VCaP (cell line): Measurements from ENCODE around the gene NEUROD2.

ENCODE experiments used
- H3K27ac ChIP-seq: fragments of 450-650 bp; 2 replicates; pipeline ENCODE4 v1.5.1; 2017
- TF ChIP-seq, protein P1 (sequence below): fragments of 450-650 bp; conservative IDR thresholded peaks from 2 replicates; pipeline ENCODE4 v1.5.1; 2017; ENCODE audit warnings: mild to moderate bottlenecking, moderate library complexity

Gene NEUROD2

DNA sequence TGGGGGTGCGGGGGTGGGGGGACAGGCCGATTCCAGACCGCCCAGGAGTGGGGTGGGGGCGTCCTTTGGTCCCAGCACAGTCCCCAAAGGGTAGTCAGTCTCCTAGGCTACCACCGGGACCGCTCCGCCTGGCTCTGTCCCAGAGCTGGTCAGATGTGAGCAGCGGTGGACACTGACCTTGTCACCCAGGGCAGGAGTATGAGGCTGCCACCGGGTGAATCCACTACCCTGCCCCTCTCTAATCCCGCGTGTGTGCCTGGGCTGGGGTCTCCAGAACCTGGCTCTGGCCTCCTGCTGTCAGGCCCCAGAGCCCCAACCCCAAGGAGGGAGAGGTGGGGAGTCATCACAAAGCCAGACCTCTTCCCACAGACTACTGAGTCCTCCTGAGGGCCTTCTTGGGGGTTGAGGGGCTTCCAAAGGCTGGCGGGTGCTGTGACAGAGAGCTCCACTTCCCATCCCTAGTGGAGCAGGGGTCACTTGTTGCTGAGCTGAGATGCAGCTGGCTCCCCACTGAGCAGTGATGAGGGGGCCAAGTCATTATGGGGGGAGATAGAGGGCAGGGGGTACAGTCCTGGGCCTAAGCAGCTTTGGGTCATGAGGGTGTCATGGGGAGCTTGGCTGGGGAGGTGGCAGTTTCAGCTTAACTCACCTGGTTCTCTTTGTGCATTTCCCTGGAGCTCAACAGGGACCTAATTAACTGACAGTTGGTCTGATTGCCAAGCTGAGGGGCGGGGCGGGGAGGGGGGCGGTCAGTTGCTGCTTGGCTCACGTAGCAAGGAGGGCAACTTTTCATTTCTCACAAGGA lies 20.2 kb upstream of the NEUROD2 start:
- no peak overlapping the region for H3K27ac ChIP-seq
- TF ChIP-seq, protein P1, sequence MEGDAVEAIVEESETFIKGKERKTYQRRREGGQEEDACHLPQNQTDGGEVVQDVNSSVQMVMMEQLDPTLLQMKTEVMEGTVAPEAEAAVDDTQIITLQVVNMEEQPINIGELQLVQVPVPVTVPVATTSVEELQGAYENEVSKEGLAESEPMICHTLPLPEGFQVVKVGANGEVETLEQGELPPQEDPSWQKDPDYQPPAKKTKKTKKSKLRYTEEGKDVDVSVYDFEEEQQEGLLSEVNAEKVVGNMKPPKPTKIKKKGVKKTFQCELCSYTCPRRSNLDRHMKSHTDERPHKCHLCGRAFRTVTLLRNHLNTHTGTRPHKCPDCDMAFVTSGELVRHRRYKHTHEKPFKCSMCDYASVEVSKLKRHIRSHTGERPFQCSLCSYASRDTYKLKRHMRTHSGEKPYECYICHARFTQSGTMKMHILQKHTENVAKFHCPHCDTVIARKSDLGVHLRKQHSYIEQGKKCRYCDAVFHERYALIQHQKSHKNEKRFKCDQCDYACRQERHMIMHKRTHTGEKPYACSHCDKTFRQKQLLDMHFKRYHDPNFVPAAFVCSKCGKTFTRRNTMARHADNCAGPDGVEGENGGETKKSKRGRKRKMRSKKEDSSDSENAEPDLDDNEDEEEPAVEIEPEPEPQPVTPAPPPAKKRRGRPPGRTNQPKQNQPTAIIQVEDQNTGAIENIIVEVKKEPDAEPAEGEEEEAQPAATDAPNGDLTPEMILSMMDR, result no peak

DNA sequence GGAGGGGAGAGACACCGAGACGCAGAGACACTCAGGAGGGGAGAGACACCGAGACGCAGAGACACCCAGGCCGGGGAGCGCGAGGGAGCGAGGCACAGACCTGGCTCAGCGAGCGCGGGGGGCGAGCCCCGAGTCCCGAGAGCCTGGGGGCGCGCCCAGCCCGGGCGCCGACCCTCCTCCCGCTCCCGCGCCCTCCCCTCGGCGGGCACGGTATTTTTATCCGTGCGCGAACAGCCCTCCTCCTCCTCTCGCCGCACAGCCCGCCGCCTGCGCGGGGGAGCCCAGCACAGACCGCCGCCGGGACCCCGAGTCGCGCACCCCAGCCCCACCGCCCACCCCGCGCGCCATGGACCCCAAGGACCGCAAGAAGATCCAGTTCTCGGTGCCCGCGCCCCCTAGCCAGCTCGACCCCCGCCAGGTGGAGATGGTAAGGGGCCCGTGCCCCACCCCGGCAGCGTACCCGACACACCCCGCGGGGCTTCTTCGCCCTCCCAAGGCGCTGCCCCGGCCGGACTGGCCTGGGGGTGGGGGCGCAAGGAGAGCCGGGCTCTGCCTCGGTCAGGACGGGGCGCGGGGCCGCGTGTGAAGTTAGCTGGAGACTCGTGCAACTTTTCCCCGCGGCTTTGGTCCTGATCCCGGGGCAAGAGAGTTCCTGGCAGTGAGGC lies 19.5 kb upstream of the NEUROD2 start:
- TF ChIP-seq, protein P1, result no peak
- H3K27ac ChIP-seq, result peak overlapping the region; percentile 44; the same call in 1 of the 2 replicates

DNA sequence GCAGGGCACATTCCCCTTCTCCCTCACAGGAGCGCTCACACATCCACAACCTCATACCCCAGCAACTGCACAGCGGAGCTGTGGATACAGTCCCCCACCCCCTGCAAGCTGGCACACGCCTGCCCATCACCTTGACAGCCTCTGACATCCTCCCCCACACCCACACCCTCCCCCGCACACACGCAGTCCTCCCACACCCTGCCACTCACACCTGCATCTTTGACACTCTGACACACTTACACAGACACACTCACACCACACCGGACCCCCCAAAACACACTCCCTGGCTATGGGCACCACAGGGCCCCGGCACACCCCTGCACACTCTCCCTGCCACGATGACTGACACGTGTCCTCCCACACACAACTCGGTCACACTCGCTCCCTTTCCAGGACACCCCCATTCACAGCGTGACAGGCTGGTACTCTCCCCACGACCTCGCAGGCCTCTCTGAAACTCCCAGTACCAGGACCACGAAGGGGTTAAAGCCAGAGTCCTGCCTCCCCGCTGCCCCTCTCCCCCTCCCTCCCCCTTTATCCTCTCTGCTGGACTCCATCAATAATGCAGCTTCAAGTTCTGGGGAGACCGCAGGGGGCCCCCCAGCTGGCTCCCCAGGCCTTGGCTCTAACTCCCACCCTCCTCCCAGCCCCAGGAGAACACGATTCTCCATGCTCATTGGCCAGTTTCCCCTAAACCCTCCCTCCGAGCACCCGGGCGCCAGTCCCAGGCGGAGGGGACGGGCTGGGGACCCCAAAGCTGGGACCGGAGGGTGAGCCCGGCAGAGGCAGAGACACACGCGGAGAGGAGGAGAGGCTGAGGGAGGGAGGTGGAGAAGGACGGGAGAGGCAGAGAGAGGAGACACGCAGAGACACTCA lies 18.7 kb upstream of the NEUROD2 start, which contains the start of gene PPP1R1B:
Gene PPP1R1B (plus strand): TSS at position 782 of the 876 bp plus-strand sequence. CDS start 441 bp downstream, outside the sequence.
- H3K27ac ChIP-seq, result peak within 1 kb of the TSS; percentile 44; the same call in 1 of the 2 replicates
- TF ChIP-seq, protein P1, result no peak

DNA sequence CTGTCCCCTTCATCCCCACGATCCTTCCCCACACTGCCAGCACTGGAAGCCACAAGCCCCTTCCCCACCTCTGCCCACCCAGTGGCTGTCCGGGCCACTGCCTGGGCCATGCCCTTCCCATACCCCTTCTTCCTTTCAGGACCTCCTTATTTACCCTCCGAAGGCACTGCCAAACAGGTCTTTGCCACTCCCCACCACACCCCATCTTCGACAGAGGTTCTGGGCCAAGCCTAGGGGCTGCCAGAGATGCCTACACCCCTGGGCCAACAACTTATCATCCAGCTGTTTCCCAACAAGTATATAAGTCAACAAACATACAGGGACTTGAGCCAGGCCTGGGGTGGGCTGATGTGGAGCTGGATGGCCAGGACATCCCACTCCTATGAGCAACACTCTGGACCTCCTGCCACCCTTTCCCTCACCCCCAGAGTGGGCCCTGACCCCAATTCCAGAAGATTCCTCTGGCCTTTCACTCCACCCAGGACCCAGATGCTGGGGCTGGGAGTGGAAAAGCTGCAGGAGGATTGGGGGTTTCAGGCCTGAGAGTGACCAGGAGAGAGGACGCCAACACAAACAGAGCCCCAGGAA lies 17.6 kb upstream of the NEUROD2 start:
- TF ChIP-seq, protein P1, result no peak

DNA sequence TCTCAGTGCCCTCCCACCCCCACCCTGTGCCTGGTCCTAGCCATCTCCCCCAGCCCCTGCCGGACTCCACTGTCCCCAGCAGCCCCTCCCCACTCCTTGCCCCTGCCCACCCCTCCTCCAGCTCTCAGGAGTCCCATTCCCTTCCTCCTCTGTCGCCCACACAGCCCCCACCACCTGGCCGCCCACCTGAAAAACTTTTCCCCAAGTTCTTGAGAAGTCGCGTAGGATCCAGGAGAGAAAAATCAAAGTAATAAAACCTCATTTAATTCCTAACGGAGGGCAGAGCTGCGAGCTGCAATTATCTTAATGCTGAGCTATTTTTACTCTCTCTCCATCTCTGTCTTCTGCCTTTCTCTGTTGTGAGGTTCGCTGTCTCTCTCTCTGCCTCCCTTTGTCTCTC lies 16.6 kb upstream of the NEUROD2 start:
- TF ChIP-seq, protein P1, result no peak
- H3K27ac ChIP-seq, result no peak overlapping the region

More for the DNA sequence above, 17.6 kb upstream of the NEUROD2 start:
- no peak overlapping the region for H3K27ac ChIP-seq

DNA sequence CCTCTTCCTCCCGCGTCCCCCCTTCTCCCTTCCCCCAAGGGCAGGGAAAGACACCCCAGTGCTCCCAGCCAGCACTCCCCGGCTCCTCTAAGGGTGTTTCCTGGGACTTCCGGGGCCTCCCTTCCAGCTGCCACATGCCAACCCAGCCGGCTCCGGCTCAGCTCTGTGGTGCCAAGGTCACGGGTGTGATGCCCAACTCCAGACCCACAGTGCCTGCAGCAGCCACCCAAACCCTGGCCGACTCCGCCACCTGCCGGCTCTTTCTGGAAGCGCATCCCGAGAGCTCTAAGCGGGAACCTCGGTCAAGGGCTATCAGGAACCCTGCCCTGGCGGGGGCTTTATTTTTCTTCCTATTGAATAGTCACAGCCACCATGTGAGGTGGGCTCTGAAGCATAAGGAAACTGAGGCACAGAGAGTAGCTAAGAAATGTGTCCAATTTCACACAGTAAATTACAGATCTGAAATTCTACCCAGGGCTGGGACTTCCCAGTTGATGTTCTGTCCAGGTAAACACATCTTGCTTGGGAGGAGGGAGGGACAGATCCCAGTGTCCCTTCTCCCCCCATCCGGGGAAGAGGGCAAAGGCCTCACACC lies 15.7 kb upstream of the NEUROD2 start:
- TF ChIP-seq, protein P1, result peak; percentile 97

More for the DNA sequence above, 15.7 kb upstream of the NEUROD2 start:
- no peak overlapping the region for H3K27ac ChIP-seq
